ENCODE results near the gene SPIRE1.

- TF ChIP-seq POLR2A (IDR thresholded peaks at IDR 0.05; ENCODE audit: low read length) (no peak), GATA1 (IDR thresholded peaks at IDR 0.05; ENCODE audit: low read depth, low read length) (no peak)
These were observed 88.1 kb downstream of the SPIRE1 start for GRCh38 chr18:12569791-12570190.

All from erythroblast (primary cell).